SU-DHL-6 (cell line): ENCODE measurements around the gene GULP1.

ENCODE experiments used
- CTCF ChIP-seq: fragments of 200-600 bp; sonication (generic); IDR thresholded peaks from one replicate; pipeline ENCODE4 v1.5.1; 2017; ENCODE audit warnings: antibody characterized with exemption, mild to moderate bottlenecking, low read length, moderate library complexity; ENCODE audit not compliant: insufficient read depth, poor library complexity, severe bottlenecking
- EZH2phosphoT487 ChIP-seq: fragments of 200-600 bp; sonication (generic), shearing (Covaris generic); conservative IDR thresholded peaks from 2 replicates; pipeline ENCODE4 v1.6.1; 2018; ENCODE audit warnings: mild to moderate bottlenecking, antibody characterized with exemption, low read length, moderate library complexity, mixed read lengths

GRCh38 chr2:188582211-188582610 lies 290.5 kb downstream of the GULP1 start:
- TF ChIP-seq CTCF (no peak), EZH2phosphoT487 (no peak)
